Measurements from ENCODE around the gene ZMYND10. TPM values are rescaled to one million over a fixed set of nuclear protein-coding genes. Genes with fewer than 3 reads are reported as not detected.

Gene ZMYND10
- total and polyA plus RNA-seq, 2 experiments from 2014 or later, result 0.29 to 0.31 TPM

DNA sequence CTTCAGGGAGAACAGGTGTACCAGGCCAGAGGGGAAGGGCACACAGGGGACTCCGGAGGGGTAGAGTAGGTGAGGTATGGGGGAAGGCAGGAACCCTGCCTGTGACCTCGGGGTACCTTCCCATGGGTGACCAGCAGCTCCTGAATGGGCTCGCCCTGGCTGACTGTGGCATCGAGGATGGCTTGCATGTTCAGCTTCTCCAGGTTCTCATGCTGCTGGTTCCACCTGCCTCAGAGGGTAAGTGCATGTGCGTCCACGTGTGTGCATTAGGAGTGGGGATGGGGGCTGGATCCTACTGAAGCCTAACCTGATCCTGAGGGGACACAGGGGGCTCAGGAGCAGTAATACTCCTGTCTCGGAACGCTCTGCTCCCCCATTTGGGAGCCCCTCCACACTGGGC is 524 bp downstream of the ZMYND10 start (continued):
- TF ChIP-seq, protein P1, sequence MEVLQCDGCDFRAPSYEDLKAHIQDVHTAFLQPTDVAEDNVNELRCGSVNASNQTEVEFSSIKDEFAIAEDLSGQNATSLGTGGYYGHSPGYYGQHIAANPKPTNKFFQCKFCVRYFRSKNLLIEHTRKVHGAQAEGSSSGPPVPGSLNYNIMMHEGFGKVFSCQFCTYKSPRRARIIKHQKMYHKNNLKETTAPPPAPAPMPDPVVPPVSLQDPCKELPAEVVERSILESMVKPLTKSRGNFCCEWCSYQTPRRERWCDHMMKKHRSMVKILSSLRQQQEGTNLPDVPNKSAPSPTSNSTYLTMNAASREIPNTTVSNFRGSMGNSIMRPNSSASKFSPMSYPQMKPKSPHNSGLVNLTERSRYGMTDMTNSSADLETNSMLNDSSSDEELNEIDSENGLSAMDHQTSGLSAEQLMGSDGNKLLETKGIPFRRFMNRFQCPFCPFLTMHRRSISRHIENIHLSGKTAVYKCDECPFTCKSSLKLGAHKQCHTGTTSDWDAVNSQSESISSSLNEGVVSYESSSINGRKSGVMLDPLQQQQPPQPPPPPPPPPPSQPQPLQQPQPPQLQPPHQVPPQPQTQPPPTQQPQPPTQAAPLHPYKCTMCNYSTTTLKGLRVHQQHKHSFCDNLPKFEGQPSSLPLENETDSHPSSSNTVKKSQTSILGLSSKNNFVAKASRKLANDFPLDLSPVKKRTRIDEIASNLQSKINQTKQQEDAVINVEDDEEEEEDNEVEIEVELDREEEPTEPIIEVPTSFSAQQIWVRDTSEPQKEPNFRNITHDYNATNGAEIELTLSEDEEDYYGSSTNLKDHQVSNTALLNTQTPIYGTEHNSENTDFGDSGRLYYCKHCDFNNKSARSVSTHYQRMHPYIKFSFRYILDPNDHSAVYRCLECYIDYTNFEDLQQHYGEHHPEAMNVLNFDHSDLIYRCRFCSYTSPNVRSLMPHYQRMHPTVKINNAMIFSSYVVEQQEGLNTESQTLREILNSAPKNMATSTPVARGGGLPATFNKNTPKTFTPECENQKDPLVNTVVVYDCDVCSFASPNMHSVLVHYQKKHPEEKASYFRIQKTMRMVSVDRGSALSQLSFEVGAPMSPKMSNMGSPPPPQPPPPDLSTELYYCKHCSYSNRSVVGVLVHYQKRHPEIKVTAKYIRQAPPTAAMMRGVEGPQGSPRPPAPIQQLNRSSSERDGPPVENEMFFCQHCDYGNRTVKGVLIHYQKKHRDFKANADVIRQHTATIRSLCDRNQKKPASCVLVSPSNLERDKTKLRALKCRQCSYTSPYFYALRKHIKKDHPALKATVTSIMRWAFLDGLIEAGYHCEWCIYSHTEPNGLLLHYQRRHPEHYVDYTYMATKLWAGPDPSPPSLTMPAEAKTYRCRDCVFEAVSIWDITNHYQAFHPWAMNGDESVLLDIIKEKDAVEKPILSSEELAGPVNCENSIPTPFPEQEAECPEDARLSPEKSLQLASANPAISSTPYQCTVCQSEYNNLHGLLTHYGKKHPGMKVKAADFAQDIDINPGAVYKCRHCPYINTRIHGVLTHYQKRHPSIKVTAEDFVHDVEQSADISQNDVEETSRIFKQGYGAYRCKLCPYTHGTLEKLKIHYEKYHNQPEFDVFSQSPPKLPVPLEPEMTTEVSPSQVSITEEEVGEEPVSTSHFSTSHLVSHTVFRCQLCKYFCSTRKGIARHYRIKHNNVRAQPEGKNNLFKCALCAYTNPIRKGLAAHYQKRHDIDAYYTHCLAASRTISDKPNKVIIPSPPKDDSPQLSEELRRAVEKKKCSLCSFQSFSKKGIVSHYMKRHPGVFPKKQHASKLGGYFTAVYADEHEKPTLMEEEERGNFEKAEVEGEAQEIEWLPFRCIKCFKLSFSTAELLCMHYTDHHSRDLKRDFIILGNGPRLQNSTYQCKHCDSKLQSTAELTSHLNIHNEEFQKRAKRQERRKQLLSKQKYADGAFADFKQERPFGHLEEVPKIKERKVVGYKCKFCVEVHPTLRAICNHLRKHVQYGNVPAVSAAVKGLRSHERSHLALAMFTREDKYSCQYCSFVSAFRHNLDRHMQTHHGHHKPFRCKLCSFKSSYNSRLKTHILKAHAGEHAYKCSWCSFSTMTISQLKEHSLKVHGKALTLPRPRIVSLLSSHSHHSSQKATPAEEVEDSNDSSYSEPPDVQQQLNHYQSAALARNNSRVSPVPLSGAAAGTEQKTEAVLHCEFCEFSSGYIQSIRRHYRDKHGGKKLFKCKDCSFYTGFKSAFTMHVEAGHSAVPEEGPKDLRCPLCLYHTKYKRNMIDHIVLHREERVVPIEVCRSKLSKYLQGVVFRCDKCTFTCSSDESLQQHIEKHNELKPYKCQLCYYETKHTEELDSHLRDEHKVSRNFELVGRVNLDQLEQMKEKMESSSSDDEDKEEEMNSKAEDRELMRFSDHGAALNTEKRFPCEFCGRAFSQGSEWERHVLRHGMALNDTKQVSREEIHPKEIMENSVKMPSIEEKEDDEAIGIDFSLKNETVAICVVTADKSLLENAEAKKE (CRISPR knock-in tag; IDR thresholded peaks at IDR 0.05), result no peak

DNA sequence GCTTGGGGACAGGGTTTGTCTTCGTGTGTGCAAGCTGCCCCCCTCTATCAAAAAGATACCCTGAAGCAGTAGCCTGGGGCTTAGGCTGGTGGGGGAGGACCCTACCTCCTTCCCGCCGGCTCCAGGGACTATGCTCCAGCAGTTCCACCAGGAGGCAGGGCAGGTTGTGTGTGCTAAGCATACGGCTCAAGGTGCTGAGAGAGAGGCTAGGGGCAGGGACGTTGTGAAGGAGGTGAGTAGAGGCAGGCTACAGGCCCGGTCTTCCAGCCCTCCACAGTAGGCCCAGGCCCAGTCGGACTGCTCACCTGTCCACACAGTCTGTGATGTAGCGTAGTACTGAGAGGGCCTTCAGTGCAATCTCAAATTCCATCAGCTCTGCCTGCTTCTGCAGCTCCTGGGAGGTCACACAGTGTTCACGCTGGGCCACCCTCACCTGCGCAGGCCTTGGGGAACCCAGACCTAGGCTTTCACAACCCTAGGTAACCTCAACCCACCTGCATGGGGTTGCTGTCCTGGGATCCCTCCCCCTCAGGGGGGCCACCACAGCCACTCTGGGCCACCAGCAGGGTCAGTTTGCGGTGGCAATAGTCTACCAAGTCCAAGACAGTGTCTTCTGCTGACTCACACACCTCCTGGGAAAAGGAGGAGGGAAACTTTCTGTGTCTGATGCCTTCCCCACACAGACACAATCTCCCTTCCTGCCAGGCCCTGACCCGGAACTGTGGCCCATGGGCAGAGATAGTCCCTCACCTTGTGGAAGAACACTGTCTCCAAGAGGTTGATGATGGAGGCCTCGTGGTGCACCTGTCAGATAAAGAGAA is 2.5 kb downstream of the ZMYND10 start:
- Mint-ChIP-seq H3K4me3 (no peak overlapping the region), H3K36me3 (ENCODE audit: low read depth) (no peaks in the 10 kb centered on the region; the same call in 2 of the 3 replicates), H3K9me3 (peaks cover 3% of the 10 kb centered on the region; the same call in 1 of the 3 replicates), H3K27me3 (ENCODE audit: insufficient read depth, low read depth, poor library complexity) (peaks cover 72% of the 10 kb centered on the region), H3K27ac (no peak overlapping the region), H3K4me1 (peaks cover 22% of the 10 kb centered on the region)
- Histone ChIP-seq H3K4me3 (no peak overlapping the region), H3K27ac (ENCODE audit: low read depth) (no peak overlapping the region), H3K4me1 (ENCODE audit: insufficient read depth) (peaks cover 12% of the 10 kb centered on the region), H3K36me3 (ENCODE audit: insufficient read depth) (no peaks in the 10 kb centered on the region), H2AFZ (no peak overlapping the region), H3K4me2 (no peak overlapping the region), H3K79me2 (replicated peaks; ENCODE audit: insufficient read depth) (no peaks in the 10 kb centered on the region), H3F3A (replicated peaks; ENCODE audit: low read depth) (peaks cover 29% of the 10 kb centered on the region; the same call in 1 of the 2 replicates), H4K20me1 (replicated peaks; ENCODE audit: insufficient read depth) (no peaks in the 10 kb centered on the region), H3K9me2 (ENCODE audit: insufficient read depth) (no peaks in the 10 kb centered on the region), H3K27me3 (ENCODE audit: insufficient read depth) (peaks cover 78% of the 10 kb centered on the region)
- ATAC-seq, result peak; percentile 36
- DNase-seq (ENCODE audit: low spot score), result peak; percentile 80
- TF ChIP-seq, protein P2, sequence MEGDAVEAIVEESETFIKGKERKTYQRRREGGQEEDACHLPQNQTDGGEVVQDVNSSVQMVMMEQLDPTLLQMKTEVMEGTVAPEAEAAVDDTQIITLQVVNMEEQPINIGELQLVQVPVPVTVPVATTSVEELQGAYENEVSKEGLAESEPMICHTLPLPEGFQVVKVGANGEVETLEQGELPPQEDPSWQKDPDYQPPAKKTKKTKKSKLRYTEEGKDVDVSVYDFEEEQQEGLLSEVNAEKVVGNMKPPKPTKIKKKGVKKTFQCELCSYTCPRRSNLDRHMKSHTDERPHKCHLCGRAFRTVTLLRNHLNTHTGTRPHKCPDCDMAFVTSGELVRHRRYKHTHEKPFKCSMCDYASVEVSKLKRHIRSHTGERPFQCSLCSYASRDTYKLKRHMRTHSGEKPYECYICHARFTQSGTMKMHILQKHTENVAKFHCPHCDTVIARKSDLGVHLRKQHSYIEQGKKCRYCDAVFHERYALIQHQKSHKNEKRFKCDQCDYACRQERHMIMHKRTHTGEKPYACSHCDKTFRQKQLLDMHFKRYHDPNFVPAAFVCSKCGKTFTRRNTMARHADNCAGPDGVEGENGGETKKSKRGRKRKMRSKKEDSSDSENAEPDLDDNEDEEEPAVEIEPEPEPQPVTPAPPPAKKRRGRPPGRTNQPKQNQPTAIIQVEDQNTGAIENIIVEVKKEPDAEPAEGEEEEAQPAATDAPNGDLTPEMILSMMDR (conservative IDR thresholded peaks at IDR 0.05; ENCODE audit: low read depth in 2 of 2), result peak; percentile 42 to 69
- no peak for TF ChIP-seq EZH2phosphoT487 (IDR thresholded peaks at IDR 0.05; ENCODE audit: unreplicated experiment)

All from GM23338 (cell line).